Thoracic aorta (tissue), 2 donors: ENCODE measurements around the gene FIS1. TPM values are rescaled to one million over a fixed set of nuclear protein-coding genes. Genes with fewer than 3 reads are reported as not detected.
"Not testable (repeated sequence)": the region's sequence is repeated elsewhere in the genome, so short reads cannot be mapped to it uniquely, and the experiment has no call there.

Experiments used
- ATAC-seq: fragments of 150-250 bp; one replicate; pipeline ENCODE4 v1.8.0; 2017; ENCODE audit warnings: low read depth; ENCODE audit not compliant: insufficient number of reproducible peaks, low FRiP score
- DNase-seq: peaks from one replicate; pipeline ENCODE4 v3.0.0-alpha.2; 2020; ENCODE audit warnings: low spot score
- H3K27ac ChIP-seq, 2 donors: fragments of 200-600 bp; sonication (generic); 1 replicate in 1 of 2; 2 replicates in 1 of 2; pipeline ENCODE4 v1.5.1; 2016; ENCODE audit warnings: mild to moderate bottlenecking in 2 of 2, moderate library complexity in 2 of 2
- H3K27me3 ChIP-seq: fragments of 200-600 bp; sonication (generic); replicated peaks from 2 replicates; pipeline ENCODE4 v1.6.0; 2016; ENCODE audit warnings: mild to moderate bottlenecking; ENCODE audit not compliant: insufficient read depth
- H3K36me3 ChIP-seq: fragments of 200-600 bp; sonication (generic); one replicate; pipeline ENCODE4 v1.5.1; 2016
- H3K4me1 ChIP-seq, 2 donors: fragments of 200-600 bp; sonication (generic); 1 replicate in 1 of 2; 2 replicates in 1 of 2; pipeline versions ENCODE4 v1.5.1 to v1.6.0; 2016; ENCODE audit warnings: low read depth in 2 of 2, mild to moderate bottlenecking in 1 of 2; ENCODE audit not compliant: control insufficient read depth in 1 of 2
- H3K4me3 ChIP-seq: fragments of 200-600 bp; sonication (generic); 2 replicates; pipeline ENCODE4 v1.5.1; 2016; ENCODE audit warnings: mild to moderate bottlenecking
- H3K9me3 ChIP-seq: fragments of 200-600 bp; sonication (generic); 2 replicates; pipeline ENCODE4 v1.5.1; 2016
- total RNA-seq, 2 donors: library from RNA; depleted of rRNA; stranded (reverse); fragments of >200 nt; gene quantifications; one replicate each; pipeline versions ENCODE4 v1.1.0 to v1.2.3, GENCODE V29; 2016
- TF ChIP-seq, protein P1 (sequence below): fragments of 200-600 bp; sonication (generic); IDR thresholded peaks from one replicate; pipeline ENCODE4 v1.5.1; 2019; ENCODE audit warnings: antibody characterized with exemption

Gene FIS1
- total RNA-seq: 100 to 1,000 TPM; 135 to 181 TPM

DNA sequence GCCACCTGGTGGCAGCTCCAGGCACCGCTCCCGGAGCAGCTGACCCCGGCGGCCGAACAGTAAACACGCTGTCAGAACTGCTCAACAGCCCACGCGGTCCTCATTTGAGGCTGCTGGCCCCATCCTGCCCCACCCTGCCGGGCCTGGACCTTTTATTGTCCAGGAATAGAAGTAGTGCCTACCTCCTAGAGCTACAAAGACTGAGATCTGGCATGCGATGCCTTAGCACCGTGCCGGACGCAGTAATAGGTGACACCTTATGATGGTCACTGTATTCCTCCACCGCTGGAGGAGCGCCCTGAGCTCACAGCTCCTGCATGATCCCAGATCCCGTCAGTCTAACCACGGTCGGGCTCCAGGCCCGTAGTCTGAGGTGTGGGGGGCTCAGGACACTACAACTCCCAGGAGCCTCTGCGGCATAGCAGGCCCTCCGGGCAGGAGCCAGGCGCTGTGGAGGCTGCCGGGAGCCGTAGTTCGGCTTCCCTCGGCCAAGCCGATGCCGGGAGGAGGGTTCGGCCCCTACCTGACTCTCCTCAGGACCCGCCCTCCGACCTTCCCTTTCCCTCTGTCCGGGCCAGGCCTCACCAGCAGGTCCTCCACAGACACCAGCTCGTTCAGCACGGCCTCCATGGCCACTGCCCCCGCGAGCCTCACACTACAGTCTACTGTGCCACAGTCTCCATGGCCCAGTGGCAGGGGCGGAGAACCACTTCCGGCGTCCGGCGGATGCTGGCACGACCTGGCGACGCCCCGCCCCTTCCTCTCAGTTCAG is at the start of gene FIS1:
Gene FIS1, minus strand, starts transcription at position 707 of the 772 bp plus-strand sequence. Its CDS starts 77 bp downstream, at position 630.
- peak within 1 kb of the TSS; percentile 85 to 95 for H3K27ac ChIP-seq

DNA sequence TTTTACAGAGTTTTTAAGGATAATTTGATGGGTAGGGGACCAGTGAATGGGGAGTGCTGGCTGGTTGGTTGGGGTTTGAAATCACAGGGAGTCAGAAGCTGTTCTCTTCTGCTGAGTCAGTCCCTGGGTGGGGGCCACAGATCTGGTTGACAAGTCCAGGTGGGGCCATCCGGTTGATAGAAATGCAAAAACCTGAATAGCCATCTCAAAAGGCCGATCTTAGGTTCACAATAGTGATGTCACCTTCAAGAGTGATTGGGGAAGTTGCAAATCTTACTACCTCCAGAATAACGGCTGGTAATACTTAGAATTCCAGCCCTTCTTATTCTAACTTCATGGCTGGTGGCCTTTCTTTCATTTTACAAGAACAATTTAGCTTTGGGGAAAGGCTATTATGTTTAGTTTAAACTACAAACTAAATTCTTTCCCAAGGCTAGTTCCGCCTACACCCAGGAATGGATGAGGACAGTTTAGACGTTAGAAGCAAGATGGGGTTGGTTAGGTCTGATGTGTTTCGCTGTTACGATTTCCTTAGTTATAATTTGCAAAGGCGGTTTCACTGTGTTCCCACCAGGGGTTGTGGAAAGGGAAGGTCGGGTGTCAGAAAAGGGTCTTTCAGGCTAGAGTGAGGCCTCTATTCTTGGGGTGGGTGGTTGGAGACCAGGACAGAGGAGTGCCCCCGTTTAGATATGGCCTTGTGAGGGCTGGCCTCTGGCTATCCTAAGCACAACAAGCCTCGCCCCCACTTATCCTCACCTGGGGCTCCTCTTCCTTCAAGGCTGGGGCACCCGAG is 49.4 kb upstream of the FIS1 start:
- Histone ChIP-seq H3K27me3 (no peaks in the 10 kb centered on the region), H3K27ac (no peak overlapping the region), H3K36me3 (no peaks in the 10 kb centered on the region), H3K4me3 (no peak overlapping the region), H3K9me3 (no peaks in the 10 kb centered on the region), H3K4me1 (no peaks in the 10 kb centered on the region)
- ATAC-seq (no peak), DNase-seq (no peak)
- TF ChIP-seq, protein P1, sequence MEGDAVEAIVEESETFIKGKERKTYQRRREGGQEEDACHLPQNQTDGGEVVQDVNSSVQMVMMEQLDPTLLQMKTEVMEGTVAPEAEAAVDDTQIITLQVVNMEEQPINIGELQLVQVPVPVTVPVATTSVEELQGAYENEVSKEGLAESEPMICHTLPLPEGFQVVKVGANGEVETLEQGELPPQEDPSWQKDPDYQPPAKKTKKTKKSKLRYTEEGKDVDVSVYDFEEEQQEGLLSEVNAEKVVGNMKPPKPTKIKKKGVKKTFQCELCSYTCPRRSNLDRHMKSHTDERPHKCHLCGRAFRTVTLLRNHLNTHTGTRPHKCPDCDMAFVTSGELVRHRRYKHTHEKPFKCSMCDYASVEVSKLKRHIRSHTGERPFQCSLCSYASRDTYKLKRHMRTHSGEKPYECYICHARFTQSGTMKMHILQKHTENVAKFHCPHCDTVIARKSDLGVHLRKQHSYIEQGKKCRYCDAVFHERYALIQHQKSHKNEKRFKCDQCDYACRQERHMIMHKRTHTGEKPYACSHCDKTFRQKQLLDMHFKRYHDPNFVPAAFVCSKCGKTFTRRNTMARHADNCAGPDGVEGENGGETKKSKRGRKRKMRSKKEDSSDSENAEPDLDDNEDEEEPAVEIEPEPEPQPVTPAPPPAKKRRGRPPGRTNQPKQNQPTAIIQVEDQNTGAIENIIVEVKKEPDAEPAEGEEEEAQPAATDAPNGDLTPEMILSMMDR: no peak

More for the DNA sequence above, at the start of gene FIS1:
- Histone ChIP-seq H3K4me1 (peaks cover 12 to 37% of the 10 kb centered on the region in 2 donors), H3K36me3 (peaks cover 23% of the 10 kb centered on the region), H3K4me3 (peak within 1 kb of the TSS; percentile 71), H3K27me3 (no peaks in the 10 kb centered on the region), H3K9me3 (no peaks in the 10 kb centered on the region)
- ATAC-seq (peak; percentile 96), DNase-seq (peak; percentile 76)
- TF ChIP-seq, protein P1: peak; percentile 14

DNA sequence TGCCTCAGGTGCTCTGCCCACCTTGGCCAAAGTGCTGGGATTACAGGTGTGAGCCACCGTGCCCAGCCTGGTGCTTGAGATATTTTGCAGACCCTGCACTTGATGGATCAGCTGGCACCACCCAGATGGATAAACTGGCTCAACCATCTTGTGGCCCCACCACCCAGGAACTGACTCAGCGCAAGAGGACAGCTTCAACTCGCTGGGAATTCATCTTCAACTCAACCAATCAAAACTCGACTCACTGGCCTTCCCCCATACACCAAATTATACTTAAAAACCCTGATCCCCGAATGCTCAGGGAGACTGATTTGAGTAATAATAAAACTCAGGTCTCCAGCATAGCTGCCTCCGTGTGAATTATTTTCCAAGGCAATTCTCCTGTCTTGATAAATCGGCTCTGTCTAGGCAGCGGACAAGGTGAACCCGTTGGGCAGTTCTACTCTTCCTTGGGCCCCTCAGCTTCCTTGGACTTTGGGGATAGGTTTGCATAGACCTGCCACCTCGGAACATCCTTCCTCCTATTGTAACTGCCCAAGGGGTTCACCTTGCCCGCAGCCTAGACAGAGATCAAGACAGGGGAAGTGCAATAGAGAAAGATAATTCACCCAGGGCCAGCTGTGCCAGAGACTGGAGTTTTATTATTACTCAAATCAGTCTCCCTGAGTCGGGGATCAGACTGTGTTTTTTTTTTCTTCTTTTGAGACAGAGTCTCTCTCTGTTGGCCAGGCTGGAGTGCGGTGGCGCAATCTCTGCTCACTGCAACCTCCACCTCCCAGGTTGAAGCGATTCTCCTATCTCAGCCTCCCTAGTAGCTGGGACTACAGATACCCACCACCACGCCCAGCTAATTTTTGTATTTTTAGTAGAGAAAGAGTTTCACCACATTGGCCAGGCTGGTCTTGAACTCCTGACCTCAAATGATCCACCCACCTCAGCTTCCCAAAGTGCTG is 48.5 kb upstream of the FIS1 start:
- H3K27me3 ChIP-seq, H3K9me3 ChIP-seq, H3K36me3 ChIP-seq, H3K27ac ChIP-seq, H3K4me1 ChIP-seq, H3K4me3 ChIP-seq, ATAC-seq, DNase-seq: not testable (repeated sequence)

DNA sequence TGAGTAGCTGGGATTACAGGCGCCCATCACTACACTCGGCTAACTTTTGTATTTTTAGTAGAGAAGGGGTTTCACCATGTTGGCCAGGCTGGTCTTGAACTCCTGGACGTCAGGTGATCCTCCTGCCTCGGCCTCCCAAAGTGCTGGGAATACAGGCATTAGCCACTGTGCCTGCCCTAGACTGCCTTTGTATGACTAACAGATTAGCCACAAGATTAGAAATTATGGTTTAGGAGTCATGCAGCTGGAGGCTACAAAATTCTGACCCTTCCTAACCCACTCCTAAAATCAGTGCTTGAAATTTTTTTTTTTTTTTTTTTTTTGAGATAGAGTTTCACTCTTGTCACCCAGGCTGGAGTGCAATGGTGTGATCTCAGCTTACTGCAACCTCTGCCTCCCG is 47.7 kb upstream of the FIS1 start:
- not testable (repeated sequence) for ATAC-seq, H3K36me3 ChIP-seq, H3K4me3 ChIP-seq, H3K27me3 ChIP-seq, H3K9me3 ChIP-seq, DNase-seq, H3K4me1 ChIP-seq, H3K27ac ChIP-seq

DNA sequence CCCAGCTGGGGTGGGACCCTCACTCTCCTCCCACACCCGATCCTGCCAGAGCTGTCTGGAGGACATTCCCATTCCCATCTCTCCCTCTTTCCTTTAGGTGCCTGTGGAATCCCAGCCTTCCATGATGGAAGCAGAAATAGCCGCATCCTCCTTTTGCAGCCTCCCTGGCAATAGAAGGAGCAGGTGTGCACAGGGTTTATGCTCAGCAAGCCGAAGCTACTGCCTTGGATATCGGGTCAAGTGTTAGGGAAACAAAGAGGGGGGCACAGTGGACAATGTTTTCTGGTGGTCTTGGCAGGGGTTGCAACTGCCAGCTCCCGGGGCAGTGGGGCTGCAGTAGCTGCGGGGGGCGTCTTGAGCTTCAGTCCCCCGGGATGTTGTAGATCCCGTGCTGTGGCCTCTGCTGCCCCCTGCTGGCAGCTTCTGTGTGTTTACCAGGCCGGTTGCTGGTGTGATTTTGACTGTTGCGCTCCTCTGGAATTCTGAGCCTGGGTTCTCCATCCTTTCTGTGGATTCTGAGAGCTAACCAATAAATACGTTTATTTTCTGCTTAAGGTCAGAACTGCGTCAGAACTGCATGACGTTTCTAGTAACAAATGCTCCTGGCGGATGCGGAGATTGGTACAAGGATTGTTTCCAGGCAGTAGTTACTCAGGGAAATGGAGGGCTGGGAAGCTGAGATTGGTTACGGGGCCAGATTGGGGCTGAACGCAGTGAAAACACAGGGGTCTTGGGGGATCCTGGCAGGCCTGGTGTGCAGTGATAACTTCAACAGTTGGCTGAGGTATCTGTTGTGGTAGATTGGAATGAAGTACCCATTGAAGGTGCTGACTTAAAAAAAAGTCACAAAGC is 45.5 kb upstream of the FIS1 start:
- ATAC-seq, DNase-seq, H3K36me3 ChIP-seq, H3K27me3 ChIP-seq, H3K4me3 ChIP-seq, H3K9me3 ChIP-seq, H3K4me1 ChIP-seq, H3K27ac ChIP-seq: not testable (repeated sequence)
- TF ChIP-seq, protein P1: peak; percentile 72

DNA sequence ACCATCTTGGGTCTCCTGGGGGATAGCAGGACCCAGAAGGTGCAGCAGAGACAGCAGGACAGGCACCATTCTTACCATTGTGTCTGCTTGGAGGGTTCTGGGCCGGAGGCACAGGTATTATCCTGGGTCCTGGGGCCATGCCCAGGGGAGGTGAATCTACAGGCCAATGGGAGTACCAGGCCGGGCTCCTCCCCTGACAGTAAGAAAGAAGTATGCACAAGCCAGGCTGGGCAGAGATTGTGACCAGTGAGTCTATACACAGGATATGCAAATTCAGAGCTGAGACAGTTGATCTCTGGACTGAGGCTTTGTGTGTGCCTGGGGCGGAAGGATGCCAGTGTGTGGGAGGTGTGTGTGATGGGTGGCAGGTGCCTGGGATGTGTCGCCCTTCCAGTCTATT is 44.8 kb upstream of the FIS1 start:
- H3K4me1 ChIP-seq, H3K4me3 ChIP-seq, H3K27me3 ChIP-seq, ATAC-seq, H3K9me3 ChIP-seq, H3K27ac ChIP-seq, DNase-seq, H3K36me3 ChIP-seq: not testable (repeated sequence)
